HCT116 (cell line): Measurements from ENCODE around the gene KLHDC3. TPM values are rescaled to one million over a fixed set of nuclear protein-coding genes. Genes with fewer than 3 reads are reported as not detected.

Source experiments
- ATAC-seq: fragments of 200-7000 bp; cut with Tn5 transposase; 2 replicates; pipeline ENCODE4 v1.9.1; 2020; ENCODE audit warnings: mild to moderate bottlenecking, moderate library complexity
- BruUV-seq: library from RNA; stranded (reverse); fragments of 400-500 nt; replicated peaks from 2 replicates; lab custom pipeline; 2021; lab: Mats Ljungman, UMichigan
- CTCF ChIA-PET: fragments of 300-600 bp; sonication (Branson Sonifier 250); formaldehyde crosslinking; loops from one replicate; lab custom pipeline; 2021; ENCODE audit warnings: antibody characterized with exemption; lab: Charles Lee
- POLR2A ChIA-PET: fragments of 300-600, 350-600 bp; sonication (Branson Sonifier 250); formaldehyde crosslinking; loops from one replicate; lab custom pipeline; 2021; ENCODE audit warnings: antibody characterized with exemption; lab: Charles Lee
- RAD21 ChIA-PET, 2 experiments: fragments of 300-600 bp; sonication (Branson Sonifier 250); formaldehyde crosslinking; loops; one replicate each; lab custom pipeline; 2023; ENCODE audit warnings: low total read pairs in 2 of 2; ENCODE audit not compliant: uncharacterized antibody in 2 of 2, unreplicated experiment in 2 of 2, low non-redundant PET in 1 of 2; lab: Charles Lee
- DNase-seq: peaks from one replicate; pipeline ENCODE4 v3.0.0-alpha.2; 2010; ENCODE audit warnings: low read depth, low spot score
- H2AFZ ChIP-seq: fragments of 200-600 bp; shearing (Covaris generic), sonication (generic); 2 replicates; pipeline ENCODE4 v1.6.1; 2017; ENCODE audit warnings: low read depth, mixed run types, mixed read lengths, antibody characterized with exemption, low read length; ENCODE audit not compliant: poor library complexity, severe bottlenecking
- H3K27ac ChIP-seq: 2 replicates; pipeline ENCODE4 v1.5.1; 2012; ENCODE audit warnings: low read depth, low read length
- H3K27me3 ChIP-seq: fragments of 200-600 bp; sonication (generic); 2 replicates; pipeline ENCODE4 v1.6.1; 2016; ENCODE audit warnings: mixed run types, low read length, mixed read lengths; ENCODE audit not compliant: insufficient read depth
- H3K36me3 ChIP-seq, 2 experiments: fragments of 200-500 bp in 1 of 2; fragments of 200-600 bp in 1 of 2; sonication (Bioruptor generic) in 1 of 2; sonication (generic) in 1 of 2; 2 replicates each; pipeline versions ENCODE4 v1.5.1 to v1.6.1; 2014 to 2016; ENCODE audit warnings: low read length in 2 of 2, inconsistent platforms in 1 of 2, mixed read lengths in 1 of 2, mixed run types in 1 of 2; ENCODE audit not compliant: insufficient read depth in 2 of 2, control insufficient read depth in 1 of 2
- H3K4me1 ChIP-seq, 2 experiments: fragments of 200-600 bp in 1 of 2; sonication (generic) in 1 of 2; 2 replicates each; pipeline versions ENCODE4 v1.5.1 to v1.6.1; 2012 to 2017; ENCODE audit warnings: low read length in 2 of 2, inconsistent platforms in 1 of 2, mild to moderate bottlenecking in 1 of 2, mixed read lengths in 1 of 2, mixed run types in 1 of 2, moderate library complexity in 1 of 2; ENCODE audit not compliant: insufficient read depth in 2 of 2, control insufficient read depth in 1 of 2
- H3K4me2 ChIP-seq: fragments of 200-600 bp; sonication (generic); 2 replicates; pipeline ENCODE4 v1.6.1; 2017; ENCODE audit warnings: mixed run types, low read length, mixed read lengths
- H3K4me3 ChIP-seq, 2 experiments: fragments of 200-600 bp in 1 of 2; sonication (generic) in 1 of 2; replicated peaks in 1 of 2; 2 replicates each; pipeline ENCODE4 v1.5.1; 2011 to 2016; ENCODE audit warnings: low read length in 2 of 2, control low read depth in 1 of 2, low read depth in 1 of 2, mild to moderate bottlenecking in 1 of 2, mixed read lengths in 1 of 2, mixed run types in 1 of 2
- H3K79me2 ChIP-seq: fragments of 200-600 bp; sonication (generic); 2 replicates; pipeline ENCODE4 v1.6.1; 2017; ENCODE audit warnings: mild to moderate bottlenecking, mixed run types, low read length, moderate library complexity, mixed read lengths; ENCODE audit not compliant: insufficient read depth
- H3K9ac ChIP-seq: fragments of 200-600 bp; sonication (generic); 2 replicates; pipeline ENCODE4 v1.6.1; 2016; ENCODE audit warnings: low read length, mixed read lengths
- H3K9me2 ChIP-seq: fragments of 200-600 bp; sonication (generic), shearing (Covaris generic); 2 replicates; pipeline ENCODE4 v1.6.1; 2017; ENCODE audit warnings: mixed run types, mild to moderate bottlenecking, moderate library complexity; ENCODE audit not compliant: insufficient read depth
- H3K9me3 ChIP-seq, 2 experiments: fragments of 200-500 bp in 1 of 2; fragments of 200-600 bp in 1 of 2; sonication (Bioruptor generic) in 1 of 2; sonication (generic) in 1 of 2; 2 replicates each; pipeline ENCODE4 v1.6.1; 2014 to 2017; ENCODE audit warnings: low read length in 2 of 2, mixed read lengths in 2 of 2, inconsistent platforms in 1 of 2, low read depth in 1 of 2, mild to moderate bottlenecking in 1 of 2, mixed run types in 1 of 2, moderate library complexity in 1 of 2; ENCODE audit not compliant: control insufficient read depth in 1 of 2, insufficient read depth in 1 of 2
- H4K20me1 ChIP-seq: fragments of 200-600 bp; sonication (generic), shearing (Covaris generic); 2 replicates; pipeline ENCODE4 v1.6.1; 2017; ENCODE audit warnings: mixed run types, mild to moderate bottlenecking, moderate library complexity; ENCODE audit not compliant: insufficient read depth
- ATF3 ChIP-seq: IDR thresholded peaks from 2 replicates; pipeline ENCODE4 v1.6.1; 2012
- CBX3 ChIP-seq: IDR thresholded peaks from 2 replicates; pipeline ENCODE4 v1.6.1; 2012; ENCODE audit warnings: low read depth
- CEBPB ChIP-seq: IDR thresholded peaks from 2 replicates; pipeline ENCODE4 v1.6.1; 2012; ENCODE audit warnings: low read depth
- CTCF ChIP-seq, 3 experiments: fragments of 200-600 bp in 1 of 3; sonication (generic) in 1 of 3; IDR thresholded peaks in 2 of 3; conservative IDR thresholded peaks in 1 of 3; 2 replicates each; pipeline ENCODE4 v1.5.1; 2012 to 2017; ENCODE audit warnings: low read depth in 2 of 3, low read length in 2 of 3, antibody characterized with exemption in 1 of 3, borderline replicate concordance in 1 of 3, control low read depth in 1 of 3, mild to moderate bottlenecking in 1 of 3, mixed read lengths in 1 of 3, mixed run types in 1 of 3, moderate library complexity in 1 of 3; ENCODE audit not compliant: insufficient read depth in 1 of 3
- EGR1 ChIP-seq: IDR thresholded peaks from 2 replicates; pipeline ENCODE4 v1.6.1; 2012; ENCODE audit warnings: low read depth
- ELF1 ChIP-seq: IDR thresholded peaks from 2 replicates; pipeline ENCODE4 v1.6.1; 2012; ENCODE audit warnings: low read depth, borderline replicate concordance
- EZH2phosphoT487 ChIP-seq: fragments of 200-600 bp; IDR thresholded peaks from 2 replicates; pipeline ENCODE4 v1.6.1; 2018; ENCODE audit warnings: antibody characterized with exemption, borderline replicate concordance
- JUND ChIP-seq: IDR thresholded peaks from 2 replicates; pipeline ENCODE4 v1.6.1; 2012
- POLR2A ChIP-seq: IDR thresholded peaks from 2 replicates; pipeline ENCODE4 v1.7.0; 2011; ENCODE audit warnings: borderline replicate concordance; ENCODE audit not compliant: insufficient read depth, insufficient read length; ENCODE audit errors: extremely low read depth
- POLR2AphosphoS5 ChIP-seq: IDR thresholded peaks from 2 replicates; pipeline ENCODE4 v1.6.1; 2011; ENCODE audit warnings: mild to moderate bottlenecking, low read depth, low read length, moderate library complexity
- RAD21 ChIP-seq: IDR thresholded peaks from 2 replicates; pipeline ENCODE4 v1.6.1; 2012; ENCODE audit warnings: low read depth, mild to moderate bottlenecking
- REST ChIP-seq: IDR thresholded peaks from 2 replicates; pipeline ENCODE4 v1.6.1; 2012; ENCODE audit warnings: low read depth
- SRF ChIP-seq: IDR thresholded peaks from 2 replicates; pipeline ENCODE4 v1.6.1; 2012; ENCODE audit warnings: low read depth
- TCF7L2 ChIP-seq: IDR thresholded peaks from 2 replicates; pipeline ENCODE4 v1.7.0; 2011; ENCODE audit warnings: borderline replicate concordance, inconsistent platforms; ENCODE audit not compliant: insufficient read depth, insufficient read length; ENCODE audit errors: extremely low read depth
- YY1 ChIP-seq: IDR thresholded peaks from 2 replicates; pipeline ENCODE4 v1.6.1; 2011; ENCODE audit warnings: low read length, low read depth, moderate library complexity, mild to moderate bottlenecking; ENCODE audit not compliant: insufficient replicate concordance; ENCODE audit errors: extremely low read depth
- ZBTB33 ChIP-seq: IDR thresholded peaks from 2 replicates; pipeline ENCODE4 v1.6.1; 2011; ENCODE audit warnings: mild to moderate bottlenecking, low read length, moderate library complexity; ENCODE audit not compliant: insufficient replicate concordance; ENCODE audit errors: extremely low read depth
- ZFX ChIP-seq: fragments of 450-650 bp; IDR thresholded peaks from 2 replicates; pipeline ENCODE4 v1.6.1; 2017
- ZNF274 ChIP-seq: fragments of 200-500 bp; sonication (Bioruptor generic); IDR thresholded peaks from 2 replicates; pipeline ENCODE4 v1.6.1; 2014; ENCODE audit warnings: mild to moderate bottlenecking, low read depth, low read length, inconsistent platforms
- intact Hi-C: fragments of 100-400 bp; cut with micrococcal nuclease; formaldehyde crosslinking; loops from 2 replicates; pipeline ENCODE4 v1.10.0; 2022
- total RNA-seq: library from RNA; stranded (reverse); gene quantifications from one replicate; pipeline ENCODE4 v1.2.1, GENCODE V29; 2021; ENCODE audit not compliant: unreplicated experiment

The KLHDC3 gene
- total RNA-seq, 1 experiment from 2014 or later, result 67.2 TPM

GRCh38 chr6:43007126-43007525 lies 6.9 kb upstream of the KLHDC3 start:
- RAD21 ChIA-PET, result no interaction called here
- TF ChIP-seq CBX3, result no peak
- no peak for TF ChIP-seq EGR1
- TF ChIP-seq TCF7L2, result no peak
- TF ChIP-seq ZNF274, result no peak
- no peak for TF ChIP-seq CTCF (IDR thresholded peaks at IDR 0.05 in 2 of 3, conservative IDR thresholded peaks at IDR 0.05 in 1 of 3; ENCODE audit: borderline replicate concordance in 1 of 3, insufficient read depth in 1 of 3, low read depth in 2 of 3, low read length in 2 of 3)
- TF ChIP-seq POLR2A, result no peak
- TF ChIP-seq REST, result no peak
- TF ChIP-seq RAD21, result no peak
- no peak for TF ChIP-seq ZFX
- TF ChIP-seq ATF3, result no peak
- no peak for TF ChIP-seq CEBPB
- TF ChIP-seq JUND, result no peak
- no peak for TF ChIP-seq EZH2phosphoT487
- no peak for TF ChIP-seq ZBTB33
- no peak for TF ChIP-seq ELF1
- no peak for TF ChIP-seq SRF
- TF ChIP-seq POLR2AphosphoS5, result no peak
- no peak for TF ChIP-seq YY1
- Histone ChIP-seq H3K9me3 (no peaks in the 10 kb centered on the region), H3K36me3 (peaks cover 35 to 39% of the 10 kb centered on the region in 2 experiments; a peak in 3 of 4 replicates), H3K79me2 (peaks cover 7% of the 10 kb centered on the region; the same call in 1 of the 2 replicates), H3K27ac (no peak overlapping the region), H3K9ac (no peak overlapping the region), H3K4me1 (peaks cover 0 to 2% of the 10 kb centered on the region in 2 experiments; a peak in 1 of 4 replicates), H3K27me3 (no peaks in the 10 kb centered on the region), H3K4me3 (no peak overlapping the region), H3K4me2 (no peak overlapping the region), H3K9me2 (no peaks in the 10 kb centered on the region), H2AFZ (no peak overlapping the region), H4K20me1 (no peaks in the 10 kb centered on the region)
- intact Hi-C loops, result no loop called here
- ATAC-seq (no peak), DNase-seq (no peak)
- CTCF ChIA-PET, result no interaction called here
- BruUV-seq, result no TSS peak
- POLR2A ChIA-PET, result no interaction called here
